ENCODE results near the gene TBC1D1. TPM values are rescaled to one million over a fixed set of nuclear protein-coding genes. Genes with fewer than 3 reads are reported as not detected.

The TBC1D1 gene
- total and polyA plus RNA-seq, 2 of the 8 experiments (the other 6 are each of a cell fraction or from before 2014, with no cell fraction given) = 96.9 to 162 TPM

GRCh38 chr4:38115601-38116000, 224.7 kb downstream of the TBC1D1 start:
- no peak overlapping the region for H3K4me2 ChIP-seq (ENCODE audit: insufficient read depth in 1 of 2, low read depth in 2 of 2, low read length in 2 of 2)
- no peaks in the 10 kb centered on the region for H3K23me2 ChIP-seq (ENCODE audit: low read depth, low read length)
- H2BK120ac ChIP-seq (replicated peaks; ENCODE audit: low read depth, low read length) = no peak overlapping the region
- H3K9ac ChIP-seq (replicated peaks in 1 of 4; ENCODE audit: extremely low read depth in 1 of 4, low read depth in 3 of 4, low read length in 3 of 4) = no peak overlapping the region
- no peak overlapping the region for H3K23ac ChIP-seq (ENCODE audit: insufficient read length)
- H2BK5ac ChIP-seq (ENCODE audit: low read depth, low read length) = no peak overlapping the region
- ChIA-PET CTCF (ENCODE audit: partially characterized antibody) (interaction anchor here (0.9 to 1.2 kb wide), 3 partner anchors 47 to 57 kb away, joined by 3 read pairs; no protein-coding TSS in a partner anchor), POLR2A (ENCODE audit: partially characterized antibody) (no interaction called here)
- H3K36me3 ChIP-seq (ENCODE audit: control insufficient read depth in 2 of 4, insufficient read depth in 4 of 4, low read length in 3 of 4) = peaks cover 2 to 35% (median 9%) of the 10 kb centered on the region in 4 experiments; a peak in 5 of 8 replicates
- H3K56ac ChIP-seq (replicated peaks; ENCODE audit: insufficient read length, low read depth, low read length) = no peak overlapping the region
- H3K79me1 ChIP-seq (ENCODE audit: low read depth, low read length) = no peaks in the 10 kb centered on the region
- H3K27ac ChIP-seq (ENCODE audit: low read depth, low read length) = no peak overlapping the region
- H3K4me1 ChIP-seq (replicated peaks in 1 of 4; ENCODE audit: control insufficient read depth in 3 of 4, insufficient read depth in 4 of 4, low read length in 3 of 4) = peaks cover 6 to 20% (median 15%) of the 10 kb centered on the region in 4 experiments; a peak in 5 of 7 replicates
- no peak overlapping the region for H2BK20ac ChIP-seq (ENCODE audit: low read length)
- no peak overlapping the region; the same call in 1 of the 2 replicates for H2AK5ac ChIP-seq (ENCODE audit: low read depth, low read length)
- no peak overlapping the region for H2BK12ac ChIP-seq (ENCODE audit: low read depth, low read length)
- no peak overlapping the region for H3K4me3 ChIP-seq (ENCODE audit: extremely low read depth in 1 of 4, insufficient read depth in 2 of 4, low read depth in 3 of 4, low read length in 4 of 4)
- H4K91ac ChIP-seq (replicated peaks; ENCODE audit: insufficient read length, low read length) = no peak overlapping the region
- no peak overlapping the region for H2AFZ ChIP-seq (ENCODE audit: low read length)
- no peaks in the 10 kb centered on the region for H3K27me3 ChIP-seq (replicated peaks in 1 of 4; ENCODE audit: control insufficient read depth in 3 of 4, extremely low read depth in 1 of 4, insufficient read depth in 3 of 4, low read length in 3 of 4)
- H3K18ac ChIP-seq (ENCODE audit: extremely low read depth, low read length) = no peak overlapping the region
- no peak overlapping the region for H4K5ac ChIP-seq (ENCODE audit: insufficient read length, low read depth, low read length)
- no peak for TF ChIP-seq PHF8 (conservative IDR thresholded peaks at IDR 0.05; ENCODE audit: low read depth, low read length)
- TF ChIP-seq SP2 (IDR thresholded peaks at IDR 0.05; ENCODE audit: low read length) = no peak
- TF ChIP-seq TEAD4 (IDR thresholded peaks at IDR 0.05; ENCODE audit: low read depth, low read length) = no peak
- TF ChIP-seq KDM4A (IDR thresholded peaks at IDR 0.05; ENCODE audit: low read depth, low read length, severe bottlenecking) = no peak
- TF ChIP-seq TAF7 (optimal IDR thresholded peaks at IDR 0.05; ENCODE audit: borderline replicate concordance, low read depth, low read length) = no peak
- FAIRE-seq (no peak), DNase-seq (ENCODE audit: low read depth in 1 of 2, low spot score in 2 of 2) (no peak)
- WGBS, 2 experiments (ENCODE audit: extremely low coverage in 1 of 2, insufficient coverage in 1 of 2, insufficient read length in 1 of 2, insufficient replicate concordance in 2 of 2, low coverage in 1 of 2, low lambda C conversion rate in 2 of 2, missing lambda C conversion rate in 1 of 2) = 86% methylated on average over 5 of the region's 5 CpGs; no CpG with 5 or more reads in 1 of the 2 experiments
- no peaks in the 10 kb centered on the region for H3K9me3 ChIP-seq (ENCODE audit: insufficient read depth in 2 of 2, low read depth in 1 of 2, low read length in 1 of 2)
- H3K14ac ChIP-seq (ENCODE audit: insufficient read length) = no peak overlapping the region
- H4K8ac ChIP-seq (ENCODE audit: extremely low read depth, insufficient read depth, low read length) = no peak overlapping the region
- no peak overlapping the region for H3K4ac ChIP-seq (replicated peaks; ENCODE audit: insufficient read length, low read depth, low read length)
- H4K20me1 ChIP-seq (replicated peaks in 1 of 2; ENCODE audit: control insufficient read depth in 1 of 2, insufficient read depth in 2 of 2, low read length in 2 of 2) = no peaks in the 10 kb centered on the region
- no peaks in the 10 kb centered on the region for H3K79me2 ChIP-seq (ENCODE audit: control insufficient read depth in 1 of 2, insufficient read depth in 2 of 2, low read length in 2 of 2)
- no peak overlapping the region for H2BK15ac ChIP-seq (ENCODE audit: low read length)
